Measurements from ENCODE around the gene WIPF1.

Gene WIPF1

GRCh38 chr2:174585657-174586252, 11.8 kb downstream of the WIPF1 start:
- H3K27me3 ChIP-seq (ENCODE audit: low read depth), result no peaks in the 10 kb centered on the region
- in situ Hi-C loops (cut with MboI; ENCODE audit: low sequenced_read_pairs), result no loop called here
- no peak overlapping the region for H3K4me3 ChIP-seq
- H3K36me3 ChIP-seq (replicated peaks), result no peaks in the 10 kb centered on the region
- no peaks in the 10 kb centered on the region for H3K9me3 ChIP-seq
- H3K4me1 ChIP-seq, result no peaks in the 10 kb centered on the region
- DNase-seq (ENCODE audit: low spot score in 2 of 2), result no peak

GRCh38 chr2:174585146-174585545, 12.5 kb downstream of the WIPF1 start:
- H3K9me3 ChIP-seq, result no peaks in the 10 kb centered on the region
- H3K4me1 ChIP-seq, result no peaks in the 10 kb centered on the region
- H3K36me3 ChIP-seq (replicated peaks), result no peaks in the 10 kb centered on the region
- in situ Hi-C loops (cut with MboI; ENCODE audit: low sequenced_read_pairs), result no loop called here
- no peak overlapping the region for H3K4me3 ChIP-seq
- no peak for DNase-seq (ENCODE audit: low spot score in 2 of 2)
- no peaks in the 10 kb centered on the region for H3K27me3 ChIP-seq (ENCODE audit: low read depth)

GRCh38 chr2:174581491-174581890, 16.1 kb downstream of the WIPF1 start:
- in situ Hi-C loops (cut with MboI; ENCODE audit: low sequenced_read_pairs), result no loop called here
- no peaks in the 10 kb centered on the region for H3K9me3 ChIP-seq
- H3K27me3 ChIP-seq (ENCODE audit: low read depth), result no peaks in the 10 kb centered on the region
- no peak for DNase-seq (ENCODE audit: low spot score in 2 of 2)
- H3K4me3 ChIP-seq, result no peak overlapping the region
- no peaks in the 10 kb centered on the region for H3K4me1 ChIP-seq
- no peaks in the 10 kb centered on the region for H3K36me3 ChIP-seq (replicated peaks)

- in situ Hi-C loops (cut with MboI; ENCODE audit: low sequenced_read_pairs), result no loop called here
- H3K36me3 ChIP-seq (replicated peaks), result no peaks in the 10 kb centered on the region
- no peak for DNase-seq (ENCODE audit: low spot score in 2 of 2)
- no peaks in the 10 kb centered on the region for H3K4me1 ChIP-seq
- H3K4me3 ChIP-seq, result no peak overlapping the region
- H3K27me3 ChIP-seq (ENCODE audit: low read depth), result no peaks in the 10 kb centered on the region
- no peaks in the 10 kb centered on the region for H3K9me3 ChIP-seq
Measured at GRCh38 chr2:174580951-174581350, 16.7 kb downstream of the WIPF1 start.

GRCh38 chr2:174577967-174578589, 19.5 kb downstream of the WIPF1 start:
- Histone ChIP-seq H3K9me3 (no peaks in the 10 kb centered on the region), H3K27me3 (ENCODE audit: low read depth) (no peaks in the 10 kb centered on the region), H3K4me3 (no peak overlapping the region), H3K36me3 (replicated peaks) (no peaks in the 10 kb centered on the region), H3K4me1 (no peaks in the 10 kb centered on the region)
- in situ Hi-C loops (cut with MboI; ENCODE audit: low sequenced_read_pairs), result no loop called here
- no peak for DNase-seq (ENCODE audit: low spot score in 2 of 2)

GRCh38 chr2:174575124-174575776, 22.4 kb downstream of the WIPF1 start:
- no peak for DNase-seq (ENCODE audit: low spot score in 2 of 2)
- Histone ChIP-seq H3K4me1 (no peaks in the 10 kb centered on the region), H3K27me3 (ENCODE audit: low read depth) (no peaks in the 10 kb centered on the region), H3K9me3 (no peaks in the 10 kb centered on the region), H3K36me3 (replicated peaks) (no peaks in the 10 kb centered on the region), H3K4me3 (no peak overlapping the region)
- in situ Hi-C loops (cut with MboI; ENCODE audit: low sequenced_read_pairs), result no loop called here

GRCh38 chr2:174574657-174575056, 22.9 kb downstream of the WIPF1 start:
- in situ Hi-C loops (cut with MboI; ENCODE audit: low sequenced_read_pairs), result no loop called here
- DNase-seq (ENCODE audit: low spot score in 2 of 2), result no peak
- no peaks in the 10 kb centered on the region for H3K4me1 ChIP-seq
- no peaks in the 10 kb centered on the region for H3K9me3 ChIP-seq
- no peaks in the 10 kb centered on the region for H3K27me3 ChIP-seq (ENCODE audit: low read depth)
- no peaks in the 10 kb centered on the region for H3K36me3 ChIP-seq (replicated peaks)
- H3K4me3 ChIP-seq, result no peak overlapping the region

- DNase-seq (ENCODE audit: low spot score in 2 of 2), result no peak
- Histone ChIP-seq H3K4me3 (no peak overlapping the region), H3K9me3 (no peaks in the 10 kb centered on the region), H3K27me3 (ENCODE audit: low read depth) (no peaks in the 10 kb centered on the region), H3K4me1 (no peaks in the 10 kb centered on the region), H3K36me3 (replicated peaks) (no peaks in the 10 kb centered on the region)
- in situ Hi-C loops (cut with MboI; ENCODE audit: low sequenced_read_pairs), result no loop called here
Measured at GRCh38 chr2:174573621-174574081, 24.0 kb downstream of the WIPF1 start.

GRCh38 chr2:174572556-174572955, 25.0 kb downstream of the WIPF1 start:
- no peak for DNase-seq (ENCODE audit: low spot score in 2 of 2)
- no peak overlapping the region for H3K4me3 ChIP-seq
- no peaks in the 10 kb centered on the region for H3K9me3 ChIP-seq
- in situ Hi-C loops (cut with MboI; ENCODE audit: low sequenced_read_pairs), result no loop called here
- H3K36me3 ChIP-seq (replicated peaks), result no peaks in the 10 kb centered on the region
- H3K4me1 ChIP-seq, result no peaks in the 10 kb centered on the region
- no peaks in the 10 kb centered on the region for H3K27me3 ChIP-seq (ENCODE audit: low read depth)

- Histone ChIP-seq H3K4me1 (no peaks in the 10 kb centered on the region), H3K27me3 (ENCODE audit: low read depth) (no peaks in the 10 kb centered on the region), H3K4me3 (no peak overlapping the region), H3K9me3 (no peaks in the 10 kb centered on the region), H3K36me3 (replicated peaks) (no peaks in the 10 kb centered on the region)
- DNase-seq (ENCODE audit: low spot score in 2 of 2), result no peak
- in situ Hi-C loops (cut with MboI; ENCODE audit: low sequenced_read_pairs), result no loop called here
Measured at GRCh38 chr2:174571669-174572323, 25.8 kb downstream of the WIPF1 start.

- in situ Hi-C loops (cut with MboI; ENCODE audit: low sequenced_read_pairs), result no loop called here
- Histone ChIP-seq H3K4me3 (no peak overlapping the region), H3K9me3 (no peaks in the 10 kb centered on the region), H3K4me1 (no peaks in the 10 kb centered on the region), H3K36me3 (replicated peaks) (no peaks in the 10 kb centered on the region), H3K27me3 (ENCODE audit: low read depth) (no peaks in the 10 kb centered on the region)
- DNase-seq (ENCODE audit: low spot score in 2 of 2), result no peak
Measured at GRCh38 chr2:174570318-174570958, 27.2 kb downstream of the WIPF1 start.

- DNase-seq (ENCODE audit: low spot score in 2 of 2), result no peak
- Histone ChIP-seq H3K9me3 (no peaks in the 10 kb centered on the region), H3K27me3 (ENCODE audit: low read depth) (no peaks in the 10 kb centered on the region), H3K36me3 (replicated peaks) (no peaks in the 10 kb centered on the region), H3K4me1 (no peaks in the 10 kb centered on the region), H3K4me3 (no peak overlapping the region)
- in situ Hi-C loops (cut with MboI; ENCODE audit: low sequenced_read_pairs), result no loop called here
Measured at GRCh38 chr2:174569678-174570077, 27.9 kb downstream of the WIPF1 start.

GRCh38 chr2:174568425-174568824, 29.2 kb downstream of the WIPF1 start:
- in situ Hi-C loops (cut with MboI; ENCODE audit: low sequenced_read_pairs), result no loop called here
- no peaks in the 10 kb centered on the region for H3K27me3 ChIP-seq (ENCODE audit: low read depth)
- H3K4me3 ChIP-seq, result no peak overlapping the region
- H3K36me3 ChIP-seq (replicated peaks), result no peaks in the 10 kb centered on the region
- no peaks in the 10 kb centered on the region for H3K4me1 ChIP-seq
- H3K9me3 ChIP-seq, result no peaks in the 10 kb centered on the region
- no peak for DNase-seq (ENCODE audit: low spot score in 2 of 2)

GRCh38 chr2:174566871-174567270, 30.7 kb downstream of the WIPF1 start:
- no peaks in the 10 kb centered on the region for H3K27me3 ChIP-seq (ENCODE audit: low read depth)
- no peaks in the 10 kb centered on the region for H3K36me3 ChIP-seq (replicated peaks)
- H3K4me1 ChIP-seq, result no peaks in the 10 kb centered on the region
- no peak for DNase-seq (ENCODE audit: low spot score in 2 of 2)
- H3K9me3 ChIP-seq, result no peaks in the 10 kb centered on the region
- in situ Hi-C loops (cut with MboI; ENCODE audit: low sequenced_read_pairs), result no loop called here
- no peak overlapping the region for H3K4me3 ChIP-seq

All from HAP-1 (cell line).